Tibial artery (tissue), 4 donors: ENCODE data around the gene SAXO1.

Source experiments
- DNase-seq, 2 donors: peaks; one replicate each; pipeline ENCODE4 v3.0.0-alpha.2; 2019
- H3K27ac ChIP-seq, 2 donors: fragments of 200-600 bp; sonication (generic) in 1 of 2; 1 replicate in 1 of 2; 2 replicates in 1 of 2; pipeline ENCODE4 v1.5.1; 2018 to 2019; ENCODE audit warnings: mild to moderate bottlenecking in 1 of 2
- H3K27me3 ChIP-seq, 2 donors: fragments of 200-600 bp; sonication (generic) in 1 of 2; one replicate each; pipeline versions ENCODE4 v1.5.1 to v1.6.0; 2016 to 2019
- H3K36me3 ChIP-seq, 3 donors: fragments of 200-600 bp; sonication (generic) in 2 of 3; one replicate each; pipeline ENCODE4 v1.5.1; 2016 to 2019; ENCODE audit warnings: mild to moderate bottlenecking in 2 of 3
- H3K4me1 ChIP-seq, 4 donors: fragments of 200-600 bp; sonication (generic) in 2 of 4; 1 replicate in 3 of 4; 2 replicates in 1 of 4; pipeline ENCODE4 v1.5.1; 2016 to 2019
- H3K4me3 ChIP-seq, 2 donors: fragments of 200-600 bp; sonication (generic) in 1 of 2; 1 replicate in 1 of 2; 2 replicates in 1 of 2; pipeline ENCODE4 v1.5.1; 2018 to 2019; ENCODE audit warnings: mild to moderate bottlenecking in 2 of 2
- H3K9me3 ChIP-seq, 3 donors: fragments of 200-600 bp; sonication (generic) in 1 of 3; one replicate each; pipeline ENCODE4 v1.5.1; 2016 to 2019
- intact Hi-C: fragments of 100-400 bp; cut with DNase I; formaldehyde crosslinking; loops from one replicate; pipeline ENCODE4 v1.15.0; 2023; ENCODE audit warnings: low total_unique reads
- TF ChIP-seq, protein P1 (sequence below), 2 experiments: fragments of 200-600 bp in 1 of 2; fragments of 450-650 bp in 1 of 2; IDR thresholded peaks; one replicate each; pipeline ENCODE4 v1.5.1; 2017 to 2019; ENCODE audit warnings: antibody characterized with exemption in 2 of 2, mild to moderate bottlenecking in 1 of 2, moderate library complexity in 1 of 2

Gene SAXO1

DNA sequence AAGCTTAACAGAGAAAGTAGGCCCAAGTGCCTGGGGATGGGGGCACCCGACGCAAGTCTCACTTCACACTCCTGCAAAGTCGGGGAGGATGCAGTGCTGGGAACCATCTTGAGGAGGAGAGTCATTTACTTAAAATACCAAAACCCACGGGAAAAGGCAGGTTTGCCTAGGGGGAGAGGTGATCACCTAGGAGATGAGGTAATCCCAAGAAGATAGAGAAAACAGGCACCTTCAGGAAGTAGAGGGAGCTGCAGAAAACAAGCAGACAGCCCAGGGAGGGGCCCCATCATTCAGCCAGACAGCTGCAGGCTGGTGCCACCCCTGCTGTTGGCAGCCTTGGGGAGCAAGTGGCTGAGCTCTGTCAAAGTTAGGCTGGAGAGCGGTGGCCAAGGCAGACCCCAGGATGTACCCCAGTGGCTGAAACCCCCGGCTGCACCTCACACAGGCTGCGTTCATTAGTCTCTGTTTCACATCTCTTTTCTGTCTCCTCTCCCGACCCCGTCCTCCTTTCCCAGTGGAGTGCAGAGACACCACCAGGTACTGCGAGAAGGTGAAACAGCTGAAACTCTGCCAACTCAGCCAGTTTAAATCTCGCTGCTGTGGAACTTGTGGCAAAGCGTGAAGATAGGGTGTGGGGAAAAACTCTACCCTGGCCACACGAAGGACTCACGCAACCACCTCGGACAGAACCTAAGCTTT is 124.9 kb downstream of the SAXO1 start:
- H3K27me3 ChIP-seq: no peaks in the 10 kb centered on the region
- H3K27ac ChIP-seq: no peak overlapping the region
- TF ChIP-seq, protein P1, sequence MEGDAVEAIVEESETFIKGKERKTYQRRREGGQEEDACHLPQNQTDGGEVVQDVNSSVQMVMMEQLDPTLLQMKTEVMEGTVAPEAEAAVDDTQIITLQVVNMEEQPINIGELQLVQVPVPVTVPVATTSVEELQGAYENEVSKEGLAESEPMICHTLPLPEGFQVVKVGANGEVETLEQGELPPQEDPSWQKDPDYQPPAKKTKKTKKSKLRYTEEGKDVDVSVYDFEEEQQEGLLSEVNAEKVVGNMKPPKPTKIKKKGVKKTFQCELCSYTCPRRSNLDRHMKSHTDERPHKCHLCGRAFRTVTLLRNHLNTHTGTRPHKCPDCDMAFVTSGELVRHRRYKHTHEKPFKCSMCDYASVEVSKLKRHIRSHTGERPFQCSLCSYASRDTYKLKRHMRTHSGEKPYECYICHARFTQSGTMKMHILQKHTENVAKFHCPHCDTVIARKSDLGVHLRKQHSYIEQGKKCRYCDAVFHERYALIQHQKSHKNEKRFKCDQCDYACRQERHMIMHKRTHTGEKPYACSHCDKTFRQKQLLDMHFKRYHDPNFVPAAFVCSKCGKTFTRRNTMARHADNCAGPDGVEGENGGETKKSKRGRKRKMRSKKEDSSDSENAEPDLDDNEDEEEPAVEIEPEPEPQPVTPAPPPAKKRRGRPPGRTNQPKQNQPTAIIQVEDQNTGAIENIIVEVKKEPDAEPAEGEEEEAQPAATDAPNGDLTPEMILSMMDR (IDR thresholded peaks at IDR 0.05): no peak
- H3K4me1 ChIP-seq: no peaks in the 10 kb centered on the region
- no peaks in the 10 kb centered on the region for H3K36me3 ChIP-seq
- H3K9me3 ChIP-seq: no peaks in the 10 kb centered on the region
- H3K4me3 ChIP-seq: no peak overlapping the region
- DNase-seq: no peak
- intact Hi-C loops: no loop called here

DNA sequence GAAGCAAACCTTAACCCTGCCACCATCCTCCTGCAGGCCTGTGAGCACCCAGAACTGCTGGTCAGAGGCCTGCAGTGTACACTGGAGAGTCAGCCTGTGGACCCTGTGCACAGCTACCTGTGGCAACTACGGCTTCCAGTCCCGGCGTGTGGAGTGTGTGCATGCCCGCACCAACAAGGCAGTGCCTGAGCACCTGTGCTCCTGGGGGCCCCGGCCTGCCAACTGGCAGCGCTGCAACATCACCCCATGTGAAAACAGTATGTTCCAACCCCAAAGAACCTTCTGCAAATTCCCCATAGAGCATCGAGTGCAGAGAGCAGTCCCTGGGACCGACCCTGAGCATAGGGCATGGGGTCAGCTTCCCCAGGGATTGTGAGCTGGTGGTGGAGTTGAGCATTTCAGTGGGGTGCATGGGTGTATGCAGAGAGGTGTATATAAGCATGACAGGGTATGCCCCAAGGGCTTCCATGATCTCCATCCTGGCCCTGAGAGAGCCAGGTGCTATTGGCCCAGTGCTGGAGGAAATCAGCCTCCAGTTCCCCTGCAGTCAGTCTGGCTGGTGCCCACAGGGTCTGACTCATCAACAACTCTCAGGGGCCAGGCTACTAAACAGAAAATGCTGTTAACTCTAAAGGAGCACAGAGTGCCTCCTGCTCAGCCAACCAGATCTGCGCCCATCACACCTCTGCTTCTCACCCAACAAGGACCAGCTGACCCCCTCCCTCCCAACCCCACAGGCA is 126.2 kb downstream of the SAXO1 start:
- Histone ChIP-seq H3K4me3 (no peak overlapping the region), H3K27ac (no peak overlapping the region), H3K4me1 (no peaks in the 10 kb centered on the region), H3K9me3 (peaks cover 0 to 8% (median 0%) of the 10 kb centered on the region in 3 donors), H3K36me3 (no peaks in the 10 kb centered on the region), H3K27me3 (no peaks in the 10 kb centered on the region)
- TF ChIP-seq, protein P1 (IDR thresholded peaks at IDR 0.05): no peak
- no peak for DNase-seq
- intact Hi-C loops: no loop called here

DNA sequence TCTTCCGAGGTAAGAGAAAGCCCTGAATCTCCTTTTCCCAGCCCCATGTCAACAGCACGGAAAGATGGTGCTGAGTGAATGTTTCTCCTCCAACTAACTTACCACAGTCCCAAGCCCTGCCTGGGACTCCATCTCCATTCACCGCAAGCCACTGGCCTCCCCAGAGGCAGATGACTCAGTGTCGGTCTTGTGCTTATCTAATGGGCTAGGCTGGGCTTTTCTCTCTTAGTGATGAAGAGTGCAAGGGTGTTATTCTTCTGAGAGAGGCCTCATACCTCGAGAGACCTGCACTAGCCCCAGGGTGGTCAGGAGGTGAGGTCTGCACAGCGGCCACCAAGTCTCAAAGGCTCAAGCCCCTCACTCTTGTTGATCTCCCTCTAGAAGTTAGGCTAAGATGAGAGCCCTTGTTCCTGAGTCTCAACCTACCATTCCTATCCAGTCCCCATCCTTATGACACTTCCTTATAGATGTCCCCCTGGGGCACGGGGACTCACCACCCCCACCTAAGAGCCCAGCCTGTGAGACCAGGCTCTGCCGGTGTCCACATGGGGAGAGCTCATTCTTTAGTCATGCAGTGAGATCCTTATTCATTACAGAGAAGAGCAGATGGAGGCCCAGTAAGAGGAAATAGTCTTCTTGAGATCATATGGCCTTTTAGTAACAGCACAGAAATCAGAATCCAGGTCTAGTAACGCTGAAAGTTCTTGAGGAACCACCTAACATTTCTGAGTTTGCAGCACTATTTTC is 127.0 kb downstream of the SAXO1 start:
- Histone ChIP-seq H3K4me1 (no peaks in the 10 kb centered on the region), H3K27ac (no peak overlapping the region), H3K36me3 (no peaks in the 10 kb centered on the region), H3K4me3 (no peak overlapping the region), H3K9me3 (peaks cover 0 to 9% (median under 1%) of the 10 kb centered on the region in 3 donors), H3K27me3 (no peaks in the 10 kb centered on the region)
- DNase-seq: no peak
- TF ChIP-seq, protein P1 (IDR thresholded peaks at IDR 0.05): no peak
- intact Hi-C loops: no loop called here

DNA sequence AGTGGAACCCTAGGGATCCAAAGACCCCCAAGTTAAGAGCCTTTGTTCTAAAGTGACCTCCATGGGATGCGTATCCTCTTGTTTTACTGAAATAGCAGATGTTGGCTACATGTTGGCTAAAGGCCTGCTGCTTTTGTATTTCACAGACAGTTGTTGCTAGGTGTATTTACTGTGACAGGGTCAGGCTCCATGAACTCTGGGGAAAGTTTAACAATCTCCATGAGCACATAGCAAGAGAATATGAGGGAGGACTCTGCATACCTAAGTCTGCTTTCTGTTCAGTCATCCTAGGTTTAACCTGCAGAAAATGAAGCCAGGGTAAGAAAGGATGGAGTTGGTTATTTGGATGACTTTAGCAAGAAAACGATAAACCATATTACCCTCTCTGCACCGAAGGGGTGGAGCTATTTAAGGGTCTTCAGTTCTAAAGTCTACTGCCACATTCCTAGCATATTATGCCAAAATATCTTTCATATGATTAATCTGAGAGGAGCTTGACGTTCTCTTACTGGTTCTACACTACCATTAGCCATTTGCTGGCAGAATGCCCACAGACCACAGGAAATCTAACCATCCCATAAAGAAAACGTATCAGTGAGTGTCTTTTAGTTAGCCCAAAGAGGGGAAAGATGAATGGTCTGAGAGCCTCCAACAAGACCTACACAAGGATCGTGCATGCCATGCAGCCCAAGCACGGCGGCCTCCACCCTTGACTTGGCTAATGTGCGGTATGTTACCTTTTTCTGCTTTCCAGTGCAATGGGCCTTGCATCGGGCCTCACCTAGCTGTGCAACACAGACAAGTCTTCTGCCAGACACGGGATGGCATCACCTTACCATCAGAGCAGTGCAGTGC is 127.8 kb downstream of the SAXO1 start:
- H3K27me3 ChIP-seq: no peaks in the 10 kb centered on the region
- H3K4me1 ChIP-seq: no peaks in the 10 kb centered on the region
- H3K36me3 ChIP-seq: no peaks in the 10 kb centered on the region
- TF ChIP-seq, protein P1 (IDR thresholded peaks at IDR 0.05): no peak
- no peak overlapping the region for H3K4me3 ChIP-seq
- intact Hi-C loops: no loop called here
- peaks cover 0 to 9% (median 5%) of the 10 kb centered on the region in 3 donors for H3K9me3 ChIP-seq
- no peak overlapping the region for H3K27ac ChIP-seq
- no peak for DNase-seq

DNA sequence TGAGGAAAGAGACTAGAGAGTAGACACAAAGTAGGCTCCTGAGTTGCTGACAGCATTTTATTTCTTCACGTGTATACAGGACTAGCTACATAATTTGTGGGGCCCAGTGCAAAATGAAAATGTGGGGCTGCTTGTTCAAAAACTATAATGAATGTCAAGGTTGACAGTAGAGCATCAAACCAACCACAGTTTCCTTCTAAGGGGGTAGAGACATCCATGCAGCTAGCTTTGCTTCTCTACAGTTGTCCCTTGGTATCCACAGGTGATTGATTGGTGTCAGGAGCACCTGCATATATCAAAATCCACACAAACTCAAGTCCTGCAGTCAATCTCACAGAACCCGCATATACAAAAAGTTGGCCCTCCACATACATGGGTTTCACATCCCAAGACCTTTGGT is 129.6 kb downstream of the SAXO1 start:
- Histone ChIP-seq H3K27me3 (no peaks in the 10 kb centered on the region), H3K27ac (no peak overlapping the region), H3K36me3 (no peaks in the 10 kb centered on the region), H3K4me3 (no peak overlapping the region), H3K9me3 (peaks cover 0 to 9% (median 5%) of the 10 kb centered on the region in 3 donors), H3K4me1 (no peaks in the 10 kb centered on the region)
- intact Hi-C loops: no loop called here
- TF ChIP-seq, protein P1 (IDR thresholded peaks at IDR 0.05): no peak
- no peak for DNase-seq
